K562 (cell line): Measurements from ENCODE around the gene DBT. TPM values are rescaled to one million over a fixed set of nuclear protein-coding genes. Genes with fewer than 3 reads are reported as not detected.

Experiments used
- ATAC-seq: fragments of 200-7000 bp; cut with Tn5 transposase; 3 replicates; pipeline ENCODE4 v1.9.1; 2020; ENCODE audit warnings: moderate library complexity
- BruUV-seq: library from RNA; stranded (reverse); fragments of 400-500 nt; replicated peaks from 2 replicates; lab custom pipeline; 2021; lab: Mats Ljungman, UMichigan
- CTCF ChIA-PET: fragments of 300-600 bp; formaldehyde crosslinking; extraction: SDS; loops from one replicate; lab custom pipeline; 2021; ENCODE audit warnings: low intra/inter-chr PET ratio; lab: Yijun Ruan, JAX
- POLR2A ChIA-PET: fragments of 300-600, 350-650 bp; sonication (Branson Sonifier 250); formaldehyde crosslinking; extraction: SDS; loops from one replicate; lab custom pipeline; 2021; ENCODE audit warnings: antibody characterized with exemption, inconsistent platforms; lab: Yijun Ruan, JAX
- DNase-seq, 4 experiments: peaks; one replicate each; pipeline versions ENCODE4 v3.0.0 to v3.0.0-alpha.2; 2011 to 2018; ENCODE audit warnings: low spot score in 3 of 4, mixed read lengths in 3 of 4; ENCODE audit errors: extremely low read depth in 1 of 4
- FAIRE-seq: peaks from 2 replicates; lab custom pipeline; 2011; peaks lifted over from hg19 to GRCh38; lab: Jason Lieb, UNC
- H2AFZ ChIP-seq: 2 replicates; pipeline ENCODE4 v1.6.0; 2011; ENCODE audit warnings: low read depth, low read length, control low read depth, inconsistent platforms
- H3K27ac ChIP-seq: fragments of 200-600 bp; 3 replicates; pipeline ENCODE4 v1.8.0; 2011; ENCODE audit warnings: low read depth, mild to moderate bottlenecking, control low read depth, inconsistent platforms, low read length, moderate library complexity, mixed read lengths; ENCODE audit errors: extremely low read depth
- H3K27me3 ChIP-seq, 2 experiments: fragments of 300-600 bp in 1 of 2; 2 replicates in 1 of 2; 3 replicates in 1 of 2; pipeline versions ENCODE4 v1.6.0 to v1.8.0; 2011; ENCODE audit warnings: inconsistent platforms in 2 of 2, low read length in 2 of 2, mild to moderate bottlenecking in 1 of 2, mixed read lengths in 1 of 2, moderate library complexity in 1 of 2; ENCODE audit not compliant: control insufficient read depth in 2 of 2, insufficient read depth in 2 of 2
- H3K36me3 ChIP-seq: fragments of 300-600 bp; 3 replicates; pipeline ENCODE4 v1.8.0; 2011; ENCODE audit warnings: mild to moderate bottlenecking, low read length, inconsistent platforms; ENCODE audit not compliant: control insufficient read depth, insufficient read depth
- H3K4me1 ChIP-seq, 2 experiments: fragments of 200-600 bp in 1 of 2; replicated peaks in 1 of 2; 2 replicates in 1 of 2; 3 replicates in 1 of 2; pipeline versions ENCODE4 v1.5.1 to v1.8.0; 2011; ENCODE audit warnings: inconsistent platforms in 2 of 2, low read length in 2 of 2, mild to moderate bottlenecking in 1 of 2, mixed read lengths in 1 of 2, moderate library complexity in 1 of 2; ENCODE audit not compliant: control insufficient read depth in 2 of 2, insufficient read depth in 2 of 2
- H3K4me2 ChIP-seq: 2 replicates; pipeline ENCODE4 v1.6.1; 2011; ENCODE audit warnings: low read length, control low read depth, inconsistent platforms, mixed read lengths; ENCODE audit not compliant: insufficient read depth
- H3K4me3 ChIP-seq: fragments of 200-600 bp; sonication (generic), shearing (Covaris generic); 2 replicates; pipeline ENCODE4 v1.5.1; 2016; ENCODE audit warnings: control low read depth, inconsistent platforms
- H3K79me2 ChIP-seq: fragments of 200-600 bp; 3 replicates; pipeline ENCODE4 v1.8.0; 2011; ENCODE audit warnings: low read length, inconsistent platforms; ENCODE audit not compliant: control insufficient read depth, insufficient read depth
- H3K9ac ChIP-seq, 2 experiments: 2 replicates each; pipeline versions ENCODE4 v1.6.0 to v1.6.1; 2011; ENCODE audit warnings: low read depth in 2 of 2, low read length in 2 of 2, control low read depth in 1 of 2, inconsistent platforms in 1 of 2, mild to moderate bottlenecking in 1 of 2, mixed read lengths in 1 of 2; ENCODE audit not compliant: insufficient read depth in 1 of 2
- H3K9me1 ChIP-seq: one replicate; pipeline ENCODE4 v1.6.0; 2011; ENCODE audit warnings: inconsistent platforms, mild to moderate bottlenecking, low read length, moderate library complexity; ENCODE audit not compliant: control insufficient read depth, insufficient read depth
- H3K9me3 ChIP-seq: replicated peaks from 2 replicates; pipeline ENCODE4 v1.5.1; 2011; ENCODE audit warnings: low read depth, low read length, inconsistent platforms; ENCODE audit not compliant: control insufficient read depth, insufficient read depth
- H4K20me1 ChIP-seq: replicated peaks from 2 replicates; pipeline ENCODE4 v1.6.1; 2011; ENCODE audit warnings: low read length, inconsistent platforms, mixed read lengths; ENCODE audit not compliant: control insufficient read depth, insufficient read depth
- CHD1 ChIP-seq: fragments of 200-600 bp; sonication (generic); IDR thresholded peaks from one replicate; pipeline ENCODE4 v1.6.1; 2012; ENCODE audit warnings: mild to moderate bottlenecking, moderate library complexity, low read length, inconsistent platforms
- EWSR1 ChIP-seq: fragments of 450-650 bp; IDR thresholded peaks from 2 replicates; pipeline ENCODE4 v1.6.1; 2018; ENCODE audit warnings: borderline replicate concordance, mild to moderate bottlenecking, low read depth, moderate library complexity; ENCODE audit not compliant: partially characterized antibody
- SIN3A ChIP-seq, 2 experiments: fragments of 150-350 bp in 1 of 2; IDR thresholded peaks; 2 replicates each; pipeline ENCODE4 v1.6.1; 2011 to 2016; ENCODE audit warnings: borderline replicate concordance in 2 of 2, low read depth in 2 of 2, low read length in 2 of 2, mild to moderate bottlenecking in 2 of 2, moderate library complexity in 2 of 2; ENCODE audit not compliant: control insufficient read depth in 1 of 2
- WGBS: fragments of 100-300 bp; shearing (Covaris generic); methylation state at CpG from one replicate; pipeline ENCODE4 v1.1.6; 2016; ENCODE audit warnings: low coverage, mixed read lengths; ENCODE audit not compliant: insufficient coverage; ENCODE audit errors: missing lambda C conversion rate; 5-methylcytosine and 5-hydroxymethylcytosine counted together
- in situ Hi-C: fragments of 300-500 bp; cut with MboI; formaldehyde crosslinking; loops from 4 replicates; pipeline ENCODE4 v1.15.0; 2018; ENCODE audit warnings: inconsistent platforms, mixed read lengths
- intact Hi-C: fragments of 100-400 bp; cut with micrococcal nuclease; formaldehyde crosslinking; loops from 2 replicates; pipeline ENCODE4 v1.14.2; 2022
- polyA plus RNA-seq, 8 experiments: library from polyadenylated mRNA; depleted of rRNA in 4 of 8; stranded (reverse) in 5 of 8; unstranded in 3 of 8; fragments of >200 nt; fragmentation: Nextera tagmentation in 2 of 8; fragmentation: Illumina TruSeq in 1 of 8; extraction: Ambion mirVana in 2 of 8; extraction: Trizol in 1 of 8; gene quantifications; 2 replicates each; pipeline versions ENCODE4 v1.2.1 to v1.2.3, GENCODE V29; 2011 to 2014; ENCODE audit warnings: inconsistent platforms in 1 of 8, missing spikeins in 1 of 8
- total RNA-seq, 7 experiments: library from RNA; depleted of rRNA in 6 of 7; stranded (reverse); fragments of >200 nt in 6 of 7; fragmentation: Illumina TruSeq in 2 of 7; extraction: Trizol in 2 of 7; gene quantifications; 2 replicates each; pipeline versions ENCODE4 v1.2.1 to v1.2.3, GENCODE V29; 2011 to 2021; ENCODE audit warnings: low replicate concordance in 1 of 7
- TF ChIP-seq, protein P1 (sequence below), 2 experiments: fragments of 450-650 bp; formaldehyde crosslinking in 1 of 2; IDR thresholded peaks; 2 replicates each; pipeline versions ENCODE4 v1.4.0 to v1.6.1; 2014 to 2020; ENCODE audit warnings: mild to moderate bottlenecking in 2 of 2, borderline replicate concordance in 1 of 2, low read depth in 1 of 2

Gene DBT
- total and polyA plus RNA-seq, 9 of the 15 experiments (the other 6 are each of a cell fraction or from before 2014, with no cell fraction given): 2.7 to 13.5 (median 7.3) TPM

DNA sequence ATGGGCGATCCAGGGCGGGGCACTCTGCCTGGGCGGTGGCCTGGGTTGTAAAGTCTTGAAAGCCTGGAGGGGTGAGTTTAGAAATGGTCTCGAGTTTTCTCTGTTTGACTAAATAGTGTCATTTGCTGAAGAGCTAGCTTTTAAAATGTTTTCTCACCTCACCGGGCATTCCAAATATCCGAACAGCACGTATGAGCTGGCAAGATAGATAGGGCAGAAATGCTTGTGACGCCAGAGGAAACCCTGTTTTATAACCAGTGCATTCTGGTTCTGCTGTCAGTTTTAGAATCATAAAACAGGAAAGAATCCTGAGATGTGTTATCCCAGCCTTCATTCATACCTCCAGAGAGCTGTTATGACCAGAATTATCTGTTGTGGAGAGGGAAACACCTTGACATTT is 17.1 kb upstream of the DBT start:
- BruUV-seq: TSS peak; percentile 61
- peak in 1 of 4 experiments; percentile 40 for DNase-seq
- peaks cover 4 to 6% of the 10 kb centered on the region in 2 experiments; a peak in 3 of 5 replicates for H3K4me1 ChIP-seq
- in situ Hi-C loops: no loop called here
- 0% methylated on average over 8 of the region's 8 CpGs for WGBS
- H3K9me3 ChIP-seq: peaks cover 9% of the 10 kb centered on the region
- peak overlapping the region; percentile 88 for H3K4me3 ChIP-seq
- no peak for FAIRE-seq
- peak; percentile 77 for ATAC-seq
- CTCF ChIA-PET: no interaction called here
- TF ChIP-seq, protein P1, sequence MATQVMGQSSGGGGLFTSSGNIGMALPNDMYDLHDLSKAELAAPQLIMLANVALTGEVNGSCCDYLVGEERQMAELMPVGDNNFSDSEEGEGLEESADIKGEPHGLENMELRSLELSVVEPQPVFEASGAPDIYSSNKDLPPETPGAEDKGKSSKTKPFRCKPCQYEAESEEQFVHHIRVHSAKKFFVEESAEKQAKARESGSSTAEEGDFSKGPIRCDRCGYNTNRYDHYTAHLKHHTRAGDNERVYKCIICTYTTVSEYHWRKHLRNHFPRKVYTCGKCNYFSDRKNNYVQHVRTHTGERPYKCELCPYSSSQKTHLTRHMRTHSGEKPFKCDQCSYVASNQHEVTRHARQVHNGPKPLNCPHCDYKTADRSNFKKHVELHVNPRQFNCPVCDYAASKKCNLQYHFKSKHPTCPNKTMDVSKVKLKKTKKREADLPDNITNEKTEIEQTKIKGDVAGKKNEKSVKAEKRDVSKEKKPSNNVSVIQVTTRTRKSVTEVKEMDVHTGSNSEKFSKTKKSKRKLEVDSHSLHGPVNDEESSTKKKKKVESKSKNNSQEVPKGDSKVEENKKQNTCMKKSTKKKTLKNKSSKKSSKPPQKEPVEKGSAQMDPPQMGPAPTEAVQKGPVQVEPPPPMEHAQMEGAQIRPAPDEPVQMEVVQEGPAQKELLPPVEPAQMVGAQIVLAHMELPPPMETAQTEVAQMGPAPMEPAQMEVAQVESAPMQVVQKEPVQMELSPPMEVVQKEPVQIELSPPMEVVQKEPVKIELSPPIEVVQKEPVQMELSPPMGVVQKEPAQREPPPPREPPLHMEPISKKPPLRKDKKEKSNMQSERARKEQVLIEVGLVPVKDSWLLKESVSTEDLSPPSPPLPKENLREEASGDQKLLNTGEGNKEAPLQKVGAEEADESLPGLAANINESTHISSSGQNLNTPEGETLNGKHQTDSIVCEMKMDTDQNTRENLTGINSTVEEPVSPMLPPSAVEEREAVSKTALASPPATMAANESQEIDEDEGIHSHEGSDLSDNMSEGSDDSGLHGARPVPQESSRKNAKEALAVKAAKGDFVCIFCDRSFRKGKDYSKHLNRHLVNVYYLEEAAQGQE (IDR thresholded peaks at IDR 0.05; ENCODE audit: borderline replicate concordance): peak; percentile 33
- TF ChIP-seq, protein P1 (CRISPR knock-in tag; IDR thresholded peaks at IDR 0.05; ENCODE audit: low read depth): no peak
- TF ChIP-seq EWSR1 (no peak), CHD1 (peak; percentile 64), SIN3A (IDR thresholded peaks at IDR 0.05; ENCODE audit: borderline replicate concordance in 2 of 2, control insufficient read depth in 1 of 2, low read depth in 2 of 2, low read length in 2 of 2) (0 out of 4 replicates have a peak, but pooled peaks of 1 of the 2 experiments have one; percentile 37)
- TF ChIP-seq, all 486 proteins: peak for 3
- POLR2A ChIA-PET: interaction anchor here (0.6 to 2.7 kb wide), 9 partner anchors 13 to 655 kb away, joined by 3 to 15 read pairs (median 3); partner anchors contain the start of genes CDC14A, DBT, SASS6 and TRMT13
- Histone ChIP-seq H3K4me2 (peak overlapping the region; percentile 92), H3K27ac (peak overlapping the region; percentile 87), H3K36me3 (peaks cover 54% of the 10 kb centered on the region), H3K9me1 (no peaks in the 10 kb centered on the region), H2AFZ (peak overlapping the region; percentile 92), H3K27me3 (no peaks in the 10 kb centered on the region; a peak in 1 of 5 replicates), H4K20me1 (no peaks in the 10 kb centered on the region), H3K9ac (peak overlapping the region; percentile 89 to 90), H3K79me2 (peaks cover 48% of the 10 kb centered on the region)
- intact Hi-C loops: loop anchor here (5.0 to 10.0 kb wide), 3 partner anchors 86 to 222 kb away; partner anchors contain the start of genes CDC14A, SASS6 and TRMT13
